Stimulated activated CD8-positive, alpha-beta memory T cell treated with anti-CD3 and anti-CD28 coated beads, Interleukin-2, amount 100 ng/mL, for 1 hour (primary cell): Measurements from ENCODE around the gene MT1M.
"Not testable (repeated sequence)": the region's sequence is repeated elsewhere in the genome, so short reads cannot be mapped to it uniquely, and the experiment has no call there.

Source experiments
- DNase-seq, 2 donors: peaks; one replicate each; pipeline ENCODE4 v3.0.0-alpha.2; 2020; ENCODE audit warnings: low read depth in 2 of 2

The MT1M gene

GRCh38 chr16:56608876-56609462 is 23.5 kb upstream of the MT1M start:
- no peak for DNase-seq

GRCh38 chr16:56609463-56609921 is 23.0 kb upstream of the MT1M start:
- peak; percentile 36 to 45 for DNase-seq

- DNase-seq = peak in 1 of 2 donors; percentile 41
These were observed 22.3 kb upstream of the MT1M start for GRCh38 chr16:56610017-56610608.

GRCh38 chr16:56610609-56611111 is 21.8 kb upstream of the MT1M start:
- DNase-seq = no peak

- DNase-seq = no peak
These were observed 21.1 kb upstream of the MT1M start for GRCh38 chr16:56611281-56611833.

- no peak for DNase-seq
These were observed 18.8 kb upstream of the MT1M start for GRCh38 chr16:56613706-56614105.

- DNase-seq = no peak
These were observed 17.9 kb upstream of the MT1M start for GRCh38 chr16:56614549-56614991.

GRCh38 chr16:56615353-56615752 is 17.1 kb upstream of the MT1M start:
- no peak for DNase-seq

GRCh38 chr16:56616608-56617211 is 15.7 kb upstream of the MT1M start:
- DNase-seq = no peak

- no peak for DNase-seq
These were observed 15.0 kb upstream of the MT1M start for GRCh38 chr16:56617212-56618085.

GRCh38 chr16:56618138-56618537 is 14.3 kb upstream of the MT1M start:
- no peak for DNase-seq

- no peak for DNase-seq
These were observed 12.0 kb upstream of the MT1M start for GRCh38 chr16:56620339-56620897.

- not testable (repeated sequence) for DNase-seq
These were observed 10.6 kb upstream of the MT1M start for GRCh38 chr16:56621665-56622445.

GRCh38 chr16:56623184-56623583 is 9.3 kb upstream of the MT1M start:
- not testable (repeated sequence) for DNase-seq

- no peak for DNase-seq
These were observed 8.8 kb upstream of the MT1M start for GRCh38 chr16:56623637-56624036.

GRCh38 chr16:56625140-56625942 is 7.1 kb upstream of the MT1M start, which contains the start of gene MT1E:
Gene MT1E, plus strand, starts transcription at chr16:56625781. Its CDS starts 71 bp downstream, at chr16:56625852.
- DNase-seq = no peak

GRCh38 chr16:56625943-56626654 is 6.4 kb upstream of the MT1M start:
- no peak for DNase-seq

- no peak for DNase-seq
These were observed 5.8 kb upstream of the MT1M start for GRCh38 chr16:56626685-56627084.
